Lower leg skin (tissue), 3 donors: ENCODE data around the gene TMEM125.

Experiments used
- CTCF ChIP-seq, 3 donors: fragments of 450-650 bp; IDR thresholded peaks; one replicate each; pipeline ENCODE4 v1.5.1; 2016; ENCODE audit warnings: antibody characterized with exemption in 3 of 3, mild to moderate bottlenecking in 3 of 3, moderate library complexity in 2 of 3
- POLR2A ChIP-seq, 2 donors: fragments of 450-650 bp; IDR thresholded peaks; one replicate each; pipeline ENCODE4 v1.6.1; 2016 to 2017; ENCODE audit warnings: antibody characterized with exemption in 2 of 2, mild to moderate bottlenecking in 1 of 2, moderate library complexity in 1 of 2

DNA sequence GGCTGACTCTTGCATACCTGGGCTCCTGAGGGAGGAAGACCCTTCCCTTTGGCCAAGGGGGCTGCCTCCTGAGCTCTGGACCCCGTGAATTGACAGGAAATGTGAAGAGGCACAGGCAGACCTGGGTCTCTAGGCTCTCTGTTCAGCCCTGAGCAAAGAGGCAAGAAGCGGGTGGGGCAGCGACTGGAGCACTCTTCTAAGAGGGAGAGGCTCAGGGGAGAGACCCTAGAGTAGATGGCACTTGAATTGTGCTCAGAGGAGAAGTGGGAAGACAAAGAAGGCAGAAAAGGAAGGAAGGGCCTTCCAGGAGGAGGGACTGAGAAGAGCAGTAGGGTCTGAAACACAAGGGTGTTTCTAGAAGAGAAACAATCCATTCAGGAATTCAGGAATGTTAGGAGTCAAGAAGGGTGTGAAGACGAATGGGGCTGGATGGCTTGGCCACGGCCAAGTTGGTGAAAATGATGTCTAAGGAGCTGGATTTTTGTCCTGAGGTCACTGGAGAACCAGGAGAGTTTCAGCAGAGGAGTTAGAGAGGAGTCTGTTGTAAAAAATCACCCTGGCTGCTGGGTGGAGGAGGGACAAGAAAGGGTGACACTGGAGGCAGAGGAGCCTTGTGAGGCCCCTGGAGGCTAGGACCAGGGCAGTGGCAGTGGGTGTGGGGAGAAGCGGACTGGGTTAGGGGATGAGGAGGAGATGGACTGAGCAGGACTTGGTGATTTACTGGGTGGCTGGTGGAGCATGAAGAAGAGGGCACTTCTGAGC lies 36.3 kb downstream of the TMEM125 start:
- no peak for TF ChIP-seq CTCF (IDR thresholded peaks at IDR 0.05)
- TF ChIP-seq POLR2A (IDR thresholded peaks at IDR 0.05) = no peak
